IMR-90 (cell line): ENCODE measurements around the gene SLC38A6. TPM values are rescaled to one million over a fixed set of nuclear protein-coding genes. Genes with fewer than 3 reads are reported as not detected.

ENCODE experiments used
- ATAC-seq: fragments of 200-7000 bp; cut with Tn5 transposase; 2 replicates; pipeline ENCODE4 v1.9.1; 2020; ENCODE audit warnings: low read depth, mild to moderate bottlenecking, moderate library complexity
- BruUV-seq: library from RNA; stranded (reverse); fragments of 400-500 nt; replicated peaks from 2 replicates; lab custom pipeline; 2021; lab: Mats Ljungman, UMichigan
- CTCF ChIA-PET: fragments of 300-600 bp; formaldehyde crosslinking; extraction: SDS; loops from one replicate; lab custom pipeline; 2021; ENCODE audit warnings: antibody characterized with exemption; lab: Yijun Ruan, JAX
- POLR2A ChIA-PET: fragments of 300-600 bp; sonication (Branson Sonifier 250); formaldehyde crosslinking; loops from one replicate; lab custom pipeline; 2022; ENCODE audit warnings: antibody characterized with exemption; ENCODE audit not compliant: unreplicated experiment; lab: Charles Lee
- DNase-seq: peaks from one replicate; pipeline ENCODE4 v3.0.0; 2013
- H2AFZ ChIP-seq: replicated peaks from 2 replicates; pipeline ENCODE3; 2013; ENCODE audit warnings: low read length, mild to moderate bottlenecking; ENCODE audit not compliant: poor library complexity
- H2AK5ac ChIP-seq: 2 replicates; pipeline ENCODE4 v1.6.1; 2013; ENCODE audit warnings: low read depth, low read length, inconsistent platforms
- H2AK9ac ChIP-seq: replicated peaks from 2 replicates; pipeline ENCODE3; 2013; ENCODE audit warnings: mild to moderate bottlenecking, low read depth, low read length, moderate library complexity; ENCODE audit not compliant: poor library complexity
- H2BK120ac ChIP-seq: 2 replicates; pipeline ENCODE4 v1.6.1; 2013; ENCODE audit warnings: low read depth, low read length, inconsistent platforms
- H2BK15ac ChIP-seq: 3 replicates; pipeline ENCODE4 v1.6.1; 2013; ENCODE audit warnings: low read depth, low read length, inconsistent platforms
- H2BK20ac ChIP-seq: 2 replicates; pipeline ENCODE4 v1.6.1; 2013; ENCODE audit warnings: low read depth, mild to moderate bottlenecking, inconsistent platforms, low read length, moderate library complexity
- H2BK5ac ChIP-seq: 2 replicates; pipeline ENCODE4 v1.6.1; 2013; ENCODE audit warnings: mild to moderate bottlenecking, low read depth, low read length, inconsistent platforms; ENCODE audit not compliant: poor library complexity, severe bottlenecking
- H3K14ac ChIP-seq: replicated peaks from 2 replicates; pipeline ENCODE4 v1.6.1; 2013; ENCODE audit warnings: low read depth, low read length, inconsistent platforms
- H3K18ac ChIP-seq: 2 replicates; pipeline ENCODE4 v1.6.1; 2013; ENCODE audit warnings: low read depth, low read length, control low read depth
- H3K23ac ChIP-seq: 2 replicates; pipeline ENCODE4 v1.6.1; 2013; ENCODE audit warnings: low read depth, low read length, inconsistent platforms
- H3K27ac ChIP-seq: 2 replicates; pipeline ENCODE4 v1.5.1; 2013; ENCODE audit warnings: mild to moderate bottlenecking, control low read depth, low read length; ENCODE audit not compliant: insufficient read depth
- H3K27me3 ChIP-seq: 2 replicates; pipeline ENCODE4 v1.6.1; 2013; ENCODE audit warnings: low read length; ENCODE audit not compliant: control insufficient read depth, insufficient read depth
- H3K36me3 ChIP-seq: 2 replicates; pipeline ENCODE4 v1.6.1; 2013; ENCODE audit warnings: low read length, mixed read lengths; ENCODE audit not compliant: control insufficient read depth, insufficient read depth
- H3K4ac ChIP-seq: 2 replicates; pipeline ENCODE4 v1.6.1; 2013; ENCODE audit warnings: low read depth, low read length, inconsistent platforms
- H3K4me1 ChIP-seq: 2 replicates; pipeline ENCODE4 v1.6.1; 2013; ENCODE audit warnings: low read length, mixed read lengths; ENCODE audit not compliant: control insufficient read depth, insufficient read depth
- H3K4me2 ChIP-seq: 2 replicates; pipeline ENCODE4 v1.6.1; 2013; ENCODE audit warnings: low read depth, mild to moderate bottlenecking, control low read depth, low read length, moderate library complexity
- H3K4me3 ChIP-seq: 2 replicates; pipeline ENCODE4 v1.5.1; 2013; ENCODE audit warnings: low read depth, mild to moderate bottlenecking, control low read depth, low read length, moderate library complexity; ENCODE audit not compliant: insufficient read depth
- H3K56ac ChIP-seq: 2 replicates; pipeline ENCODE4 v1.6.1; 2013; ENCODE audit warnings: low read length, inconsistent platforms; ENCODE audit not compliant: insufficient read depth; ENCODE audit errors: extremely low read depth
- H3K79me1 ChIP-seq, 2 experiments: 2 replicates each; pipeline ENCODE4 v1.6.1; 2013; ENCODE audit warnings: low read length in 2 of 2, inconsistent platforms in 1 of 2, low read depth in 1 of 2
- H3K9ac ChIP-seq: 2 replicates; pipeline ENCODE4 v1.6.1; 2013; ENCODE audit warnings: low read depth, low read length, control low read depth
- H3K9me1 ChIP-seq: 2 replicates; pipeline ENCODE4 v1.6.1; 2013; ENCODE audit warnings: low read length, inconsistent platforms; ENCODE audit not compliant: insufficient read depth
- H3K9me3 ChIP-seq: 2 replicates; pipeline ENCODE4 v1.6.1; 2013; ENCODE audit warnings: low read length; ENCODE audit not compliant: control insufficient read depth, insufficient read depth
- H4K20me1 ChIP-seq: 2 replicates; pipeline ENCODE4 v1.6.1; 2013; ENCODE audit warnings: low read length, inconsistent platforms; ENCODE audit not compliant: insufficient read depth
- H4K5ac ChIP-seq: 2 replicates; pipeline ENCODE4 v1.6.1; 2013; ENCODE audit warnings: mild to moderate bottlenecking, low read depth, low read length, control low read depth
- H4K8ac ChIP-seq, 2 experiments: 2 replicates each; pipeline ENCODE4 v1.6.1; 2013; ENCODE audit warnings: low read depth in 2 of 2, low read length in 2 of 2, control low read depth in 1 of 2, inconsistent platforms in 1 of 2
- H4K91ac ChIP-seq: 2 replicates; pipeline ENCODE4 v1.6.1; 2013; ENCODE audit warnings: low read depth, low read length, inconsistent platforms; ENCODE audit not compliant: insufficient read depth
- BHLHE40 ChIP-seq: fragments of 150-350 bp; IDR thresholded peaks from 2 replicates; pipeline ENCODE4 v1.6.1; 2016; ENCODE audit warnings: mild to moderate bottlenecking, low read depth, low read length
- CEBPB ChIP-seq: IDR thresholded peaks from 2 replicates; pipeline ENCODE4 v1.6.1; 2012; ENCODE audit warnings: low read depth, low read length, improper control_type of control experiment
- MAZ ChIP-seq: IDR thresholded peaks from 2 replicates; pipeline ENCODE4 v1.6.1; 2012; ENCODE audit warnings: low read depth, mild to moderate bottlenecking, low read length, improper control_type of control experiment, moderate library complexity, borderline replicate concordance
- MXI1 ChIP-seq: IDR thresholded peaks from 2 replicates; pipeline ENCODE4 v1.6.1; 2012; ENCODE audit warnings: low read depth, mild to moderate bottlenecking, low read length, moderate library complexity, borderline replicate concordance
- POLR2A ChIP-seq: IDR thresholded peaks from 2 replicates; pipeline ENCODE4 v1.6.1; 2012; ENCODE audit warnings: mild to moderate bottlenecking, low read depth, low read length
- RAD21 ChIP-seq: IDR thresholded peaks from 2 replicates; pipeline ENCODE4 v1.6.1; 2012; ENCODE audit warnings: low read length, improper control_type of control experiment
- RCOR1 ChIP-seq: IDR thresholded peaks from 2 replicates; pipeline ENCODE4 v1.6.1; 2012; ENCODE audit warnings: mild to moderate bottlenecking, low read length, improper control_type of control experiment; ENCODE audit not compliant: insufficient replicate concordance
- SMC3 ChIP-seq: fragments of 150-350 bp; IDR thresholded peaks from 2 replicates; pipeline ENCODE4 v1.6.1; 2016; ENCODE audit warnings: low read depth, mild to moderate bottlenecking, antibody characterized with exemption, low read length, moderate library complexity
- WGBS, 2 experiments: methylation state at CpG; one replicate each; pipeline versions ENCODE4 v1.1.5 to v1.1.7; 2013; ENCODE audit warnings: missing lambda C conversion rate in 2 of 2; ENCODE audit not compliant: insufficient read length in 1 of 2; ENCODE audit errors: extremely low coverage in 2 of 2; 5-methylcytosine and 5-hydroxymethylcytosine counted together
- dilution Hi-C: fragments of 300-500 bp; cut with HindIII; formaldehyde crosslinking; loops from one replicate; pipeline ENCODE4 v1.14.3; 2018; ENCODE audit warnings: low sequenced_read_pairs; ENCODE audit not compliant: unreplicated experiment
- in situ Hi-C: fragments of 300-500 bp; cut with MboI; formaldehyde crosslinking; loops from 3 replicates; pipeline ENCODE4 v1.14.3; 2019; ENCODE audit warnings: low sequenced_read_pairs, inconsistent platforms, mixed read lengths
- intact Hi-C: fragments of 100-400 bp; cut with micrococcal nuclease; formaldehyde crosslinking; loops from 2 replicates; pipeline ENCODE4 v1.10.0; 2022
- polyA plus RNA-seq, 3 experiments: library from polyadenylated mRNA; depleted of rRNA; stranded (reverse); fragments of >200 nt; gene quantifications; 2 replicates each; pipeline ENCODE4 v1.2.3, GENCODE V29; 2012; ENCODE audit warnings: low replicate concordance in 1 of 3
- total RNA-seq: library from RNA; depleted of rRNA; stranded (reverse); fragments of >200 nt; gene quantifications from 2 replicates; pipeline ENCODE4 v1.2.3, GENCODE V29; 2012
- TF ChIP-seq, protein P1 (sequence below): fragments of 150-350 bp; IDR thresholded peaks from 2 replicates; pipeline ENCODE4 v1.6.1; 2016; ENCODE audit warnings: low read depth, mild to moderate bottlenecking, low read length, moderate library complexity, borderline replicate concordance
- TF ChIP-seq, protein P2 (sequence below): fragments of 150-350 bp; IDR thresholded peaks from 2 replicates; pipeline ENCODE4 v1.6.1; 2017; ENCODE audit warnings: mild to moderate bottlenecking, antibody characterized with exemption, low read length, low read depth

The SLC38A6 gene
- total and polyA plus RNA-seq, 2 of the 4 experiments (the other 2 are of a cell fraction), result 15.5 to 18.3 TPM

DNA sequence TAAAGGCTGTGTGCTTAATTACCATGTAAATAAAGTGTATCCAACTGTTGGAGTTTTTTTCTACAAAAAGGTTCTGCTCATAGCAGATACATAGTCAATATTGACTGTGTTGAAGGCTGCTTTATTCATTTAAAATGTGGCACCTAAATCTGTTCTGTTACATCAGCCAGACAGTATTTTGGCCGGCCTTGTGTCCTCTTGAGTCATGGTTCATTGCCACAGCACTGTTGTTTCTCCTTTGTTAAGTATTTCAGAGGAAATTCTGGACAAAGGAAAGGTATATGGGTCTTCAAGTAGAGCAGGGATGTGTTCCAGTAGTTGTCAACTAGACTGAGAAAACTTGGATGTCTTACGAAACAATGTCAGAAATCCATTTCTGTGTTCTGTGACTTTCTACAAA lies 95.5 kb downstream of the SLC38A6 start:
- in situ Hi-C loops (no loop called here), dilution Hi-C loops (no loop called here), intact Hi-C loops (no loop called here)
- Histone ChIP-seq H4K8ac (no peak overlapping the region), H2AFZ (no peak overlapping the region), H3K9me1 (peaks cover 9% of the 10 kb centered on the region), H3K27me3 (no peaks in the 10 kb centered on the region), H2BK20ac (no peak overlapping the region), H3K4me3 (no peak overlapping the region), H4K91ac (no peak overlapping the region), H3K9ac (no peak overlapping the region), H4K20me1 (no peaks in the 10 kb centered on the region), H3K36me3 (peaks cover 3% of the 10 kb centered on the region; the same call in 1 of the 2 replicates), H3K18ac (no peak overlapping the region), H2AK9ac (no peak overlapping the region), H3K4me1 (no peaks in the 10 kb centered on the region), H2BK15ac (no peak overlapping the region), H3K4ac (no peak overlapping the region), H3K56ac (no peak overlapping the region), H3K4me2 (no peak overlapping the region), H3K23ac (no peak overlapping the region), H3K79me1 (no peaks in the 10 kb centered on the region), H2BK120ac (no peak overlapping the region), H3K14ac (peak overlapping the region; percentile 33; the same call in 1 of the 2 replicates), H2AK5ac (no peak overlapping the region), H4K5ac (no peak overlapping the region), H3K9me3 (no peaks in the 10 kb centered on the region), H3K27ac (no peak overlapping the region), H2BK5ac (no peak overlapping the region)
- no TSS peak for BruUV-seq
- CTCF ChIA-PET, result no interaction called here
- DNase-seq (peak; percentile 38), ATAC-seq (no peak)
- 100% methylated on average over 1 of the region's 2 CpGs; no CpG with 5 or more reads in 1 of the 2 experiments for WGBS, 2 experiments
- no peak for TF ChIP-seq POLR2A
- TF ChIP-seq, protein P1, sequence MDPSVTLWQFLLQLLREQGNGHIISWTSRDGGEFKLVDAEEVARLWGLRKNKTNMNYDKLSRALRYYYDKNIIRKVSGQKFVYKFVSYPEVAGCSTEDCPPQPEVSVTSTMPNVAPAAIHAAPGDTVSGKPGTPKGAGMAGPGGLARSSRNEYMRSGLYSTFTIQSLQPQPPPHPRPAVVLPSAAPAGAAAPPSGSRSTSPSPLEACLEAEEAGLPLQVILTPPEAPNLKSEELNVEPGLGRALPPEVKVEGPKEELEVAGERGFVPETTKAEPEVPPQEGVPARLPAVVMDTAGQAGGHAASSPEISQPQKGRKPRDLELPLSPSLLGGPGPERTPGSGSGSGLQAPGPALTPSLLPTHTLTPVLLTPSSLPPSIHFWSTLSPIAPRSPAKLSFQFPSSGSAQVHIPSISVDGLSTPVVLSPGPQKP, result no peak
- TF ChIP-seq, protein P2, sequence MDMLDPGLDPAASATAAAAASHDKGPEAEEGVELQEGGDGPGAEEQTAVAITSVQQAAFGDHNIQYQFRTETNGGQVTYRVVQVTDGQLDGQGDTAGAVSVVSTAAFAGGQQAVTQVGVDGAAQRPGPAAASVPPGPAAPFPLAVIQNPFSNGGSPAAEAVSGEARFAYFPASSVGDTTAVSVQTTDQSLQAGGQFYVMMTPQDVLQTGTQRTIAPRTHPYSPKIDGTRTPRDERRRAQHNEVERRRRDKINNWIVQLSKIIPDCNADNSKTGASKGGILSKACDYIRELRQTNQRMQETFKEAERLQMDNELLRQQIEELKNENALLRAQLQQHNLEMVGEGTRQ, result no peak
- TF ChIP-seq SMC3, result no peak
- TF ChIP-seq RAD21, result no peak
- no peak for TF ChIP-seq BHLHE40
- no peak for TF ChIP-seq CEBPB
- no peak for TF ChIP-seq MXI1
- TF ChIP-seq RCOR1, result no peak
- TF ChIP-seq MAZ, result no peak
- POLR2A ChIA-PET, result no interaction called here
